PC-3 (cell line): ENCODE data around the gene FKBP2. TPM values are rescaled to one million over a fixed set of nuclear protein-coding genes. Genes with fewer than 3 reads are reported as not detected.
"Not testable (repeated sequence)": the region's sequence is repeated elsewhere in the genome, so short reads cannot be mapped to it uniquely, and the experiment has no call there.

Source experiments
- ATAC-seq: fragments of 200-7000 bp; cut with Tn5 transposase; 2 replicates; pipeline ENCODE4 v1.9.1; 2020; ENCODE audit warnings: mild to moderate bottlenecking, moderate library complexity
- BruUV-seq: library from RNA; stranded (reverse); fragments of 400-500 nt; replicated peaks from 2 replicates; lab custom pipeline; 2021; lab: Mats Ljungman, UMichigan
- CTCF ChIA-PET: fragments of 300-600 bp; sonication (Branson Sonifier 250); formaldehyde crosslinking; loops from one replicate; lab custom pipeline; 2022; ENCODE audit warnings: antibody characterized with exemption; lab: Charles Lee
- POLR2A ChIA-PET: fragments of 300-600 bp; sonication (Branson Sonifier 250); formaldehyde crosslinking; loops from one replicate; lab custom pipeline; 2022; ENCODE audit warnings: antibody characterized with exemption; ENCODE audit not compliant: unreplicated experiment; lab: Charles Lee
- DNase-seq: peaks from one replicate; pipeline ENCODE4 v3.0.0-alpha.2; 2015
- H2AFZ ChIP-seq: fragments of 300-600 bp; sonication (generic); 2 replicates; pipeline ENCODE4 v1.6.0; 2016; ENCODE audit warnings: antibody characterized with exemption, low read length
- H3F3A ChIP-seq: fragments of 300-600 bp; sonication (generic); one replicate; pipeline ENCODE4 v1.6.0; 2017; ENCODE audit warnings: antibody characterized with exemption, low read length, control low read depth, mild to moderate bottlenecking; ENCODE audit not compliant: unreplicated experiment
- H3K27ac ChIP-seq: fragments of 300-600 bp; sonication (generic); 2 replicates; pipeline ENCODE4 v1.5.1; 2016; ENCODE audit warnings: mild to moderate bottlenecking, low read length
- H3K27me3 ChIP-seq: fragments of 300-600 bp; sonication (generic); 2 replicates; pipeline ENCODE4 v1.6.1; 2016; ENCODE audit warnings: low read length, mixed read lengths
- H3K36me3 ChIP-seq: fragments of 300-600 bp; sonication (generic); 2 replicates; pipeline ENCODE4 v1.6.1; 2016; ENCODE audit warnings: low read depth, mixed run types, low read length, mixed read lengths
- H3K4me1 ChIP-seq: fragments of 300-600 bp; sonication (generic); 2 replicates; pipeline ENCODE4 v1.5.1; 2016; ENCODE audit warnings: low read length; ENCODE audit not compliant: insufficient read depth
- H3K4me2 ChIP-seq: fragments of 300-600 bp; sonication (generic); 2 replicates; pipeline ENCODE4 v1.6.0; 2016; ENCODE audit warnings: low read length
- H3K4me3 ChIP-seq: fragments of 300-600 bp; sonication (generic); 2 replicates; pipeline ENCODE4 v1.5.1; 2016; ENCODE audit warnings: mild to moderate bottlenecking, low read length, mixed read lengths
- H3K79me2 ChIP-seq: fragments of 300-600 bp; sonication (generic); 2 replicates; pipeline ENCODE4 v1.6.1; 2017; ENCODE audit warnings: low read length, mixed read lengths
- H3K9ac ChIP-seq: fragments of 300-600 bp; sonication (generic); 2 replicates; pipeline ENCODE4 v1.6.0; 2016; ENCODE audit warnings: mild to moderate bottlenecking, low read length
- H3K9me2 ChIP-seq: fragments of 300-600 bp; sonication (generic); replicated peaks from 2 replicates; pipeline ENCODE4 v1.6.1; 2016; ENCODE audit warnings: mixed run types, low read length, mixed read lengths
- H3K9me3 ChIP-seq: fragments of 300-600 bp; sonication (generic); 2 replicates; pipeline ENCODE4 v1.6.1; 2016; ENCODE audit warnings: low read length, mixed read lengths
- H4K20me1 ChIP-seq: fragments of 300-600 bp; sonication (generic); 2 replicates; pipeline ENCODE4 v1.6.1; 2016; ENCODE audit warnings: low read length, mixed read lengths
- EZH2 ChIP-seq: fragments of 300-600 bp; sonication (generic); IDR thresholded peaks from one replicate; pipeline ENCODE4 v1.6.1; 2017; ENCODE audit warnings: antibody characterized with exemption, mild to moderate bottlenecking, low read length; ENCODE audit not compliant: unreplicated experiment
- EZH2phosphoT487 ChIP-seq: fragments of 300-600 bp; sonication (generic); IDR thresholded peaks from 2 replicates; pipeline ENCODE4 v1.6.1; 2018; ENCODE audit warnings: mild to moderate bottlenecking, antibody characterized with exemption, low read length, borderline replicate concordance
- intact Hi-C: fragments of 100-400 bp; cut with micrococcal nuclease; formaldehyde crosslinking; loops from 2 replicates; pipeline ENCODE4 v1.9.0; 2023
- total RNA-seq: library from RNA; depleted of rRNA; stranded (reverse); fragments of >200 nt; gene quantifications from 2 replicates; pipeline ENCODE4 v1.2.3, GENCODE V29; 2014
- TF ChIP-seq, protein P1 (sequence below): fragments of 300-600 bp; sonication (generic); conservative IDR thresholded peaks from 2 replicates; pipeline ENCODE4 v1.5.1; 2017; ENCODE audit warnings: antibody characterized with exemption, low read depth, mild to moderate bottlenecking, low read length

Gene FKBP2
- total RNA-seq, 1 experiment from 2014 or later = 215 TPM

DNA sequence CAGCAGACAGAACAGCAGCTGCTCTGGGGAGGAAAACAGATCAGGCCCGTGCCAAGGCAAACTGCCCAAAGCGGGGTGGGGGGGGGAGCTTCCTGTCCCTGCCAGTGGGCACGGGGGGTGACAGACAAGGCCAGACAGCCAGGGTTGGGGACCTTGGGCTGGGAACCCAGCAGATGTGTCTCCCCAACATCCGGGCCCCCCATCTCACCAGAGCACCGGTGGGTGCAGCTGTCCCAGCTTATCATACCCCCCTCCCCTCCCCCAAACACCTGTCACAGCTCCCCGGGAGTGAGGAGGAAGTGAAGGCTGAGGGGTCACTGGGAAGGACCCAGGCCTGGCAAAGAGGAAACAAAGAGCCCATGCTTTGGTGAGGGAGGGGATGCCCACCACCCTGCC, 4.5 kb downstream of the FKBP2 start:
- Histone ChIP-seq H3K27ac (peak overlapping the region; percentile 94), H3K9me2 (no peaks in the 10 kb centered on the region), H3K9ac (peak overlapping the region; percentile 93), H3K4me1 (peaks cover 47% of the 10 kb centered on the region), H3K27me3 (no peaks in the 10 kb centered on the region), H3K36me3 (peaks cover 14% of the 10 kb centered on the region; the same call in 1 of the 2 replicates), H3K4me2 (peak overlapping the region; percentile 94), H3F3A (peaks cover 3% of the 10 kb centered on the region), H3K9me3 (no peaks in the 10 kb centered on the region), H3K79me2 (peaks cover 48% of the 10 kb centered on the region), H4K20me1 (peaks cover 8% of the 10 kb centered on the region; the same call in 1 of the 2 replicates), H3K4me3 (peak overlapping the region; percentile 80), H2AFZ (no peak overlapping the region)
- DNase-seq (peak; percentile 55), ATAC-seq (peak; percentile 0; the same call in 1 of the 2 replicates)
- POLR2A ChIA-PET = interaction anchor here (0.7 to 2.6 kb wide), 6 partner anchors 8 to 1670 kb away, joined by 5 to 18 read pairs (median 11); partner anchors contain the start of genes NUDT22 and STIP1
- CTCF ChIA-PET = interaction anchor here (1.0 to 1.3 kb wide), 2 partner anchors 8 to 41 kb away, joined by 3 read pairs; no protein-coding TSS in a partner anchor
- intact Hi-C loops = no loop called here
- TF ChIP-seq, protein P1, sequence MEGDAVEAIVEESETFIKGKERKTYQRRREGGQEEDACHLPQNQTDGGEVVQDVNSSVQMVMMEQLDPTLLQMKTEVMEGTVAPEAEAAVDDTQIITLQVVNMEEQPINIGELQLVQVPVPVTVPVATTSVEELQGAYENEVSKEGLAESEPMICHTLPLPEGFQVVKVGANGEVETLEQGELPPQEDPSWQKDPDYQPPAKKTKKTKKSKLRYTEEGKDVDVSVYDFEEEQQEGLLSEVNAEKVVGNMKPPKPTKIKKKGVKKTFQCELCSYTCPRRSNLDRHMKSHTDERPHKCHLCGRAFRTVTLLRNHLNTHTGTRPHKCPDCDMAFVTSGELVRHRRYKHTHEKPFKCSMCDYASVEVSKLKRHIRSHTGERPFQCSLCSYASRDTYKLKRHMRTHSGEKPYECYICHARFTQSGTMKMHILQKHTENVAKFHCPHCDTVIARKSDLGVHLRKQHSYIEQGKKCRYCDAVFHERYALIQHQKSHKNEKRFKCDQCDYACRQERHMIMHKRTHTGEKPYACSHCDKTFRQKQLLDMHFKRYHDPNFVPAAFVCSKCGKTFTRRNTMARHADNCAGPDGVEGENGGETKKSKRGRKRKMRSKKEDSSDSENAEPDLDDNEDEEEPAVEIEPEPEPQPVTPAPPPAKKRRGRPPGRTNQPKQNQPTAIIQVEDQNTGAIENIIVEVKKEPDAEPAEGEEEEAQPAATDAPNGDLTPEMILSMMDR = no peak
- no peak for TF ChIP-seq EZH2phosphoT487
- TF ChIP-seq EZH2 = no peak
- BruUV-seq = no TSS peak

DNA sequence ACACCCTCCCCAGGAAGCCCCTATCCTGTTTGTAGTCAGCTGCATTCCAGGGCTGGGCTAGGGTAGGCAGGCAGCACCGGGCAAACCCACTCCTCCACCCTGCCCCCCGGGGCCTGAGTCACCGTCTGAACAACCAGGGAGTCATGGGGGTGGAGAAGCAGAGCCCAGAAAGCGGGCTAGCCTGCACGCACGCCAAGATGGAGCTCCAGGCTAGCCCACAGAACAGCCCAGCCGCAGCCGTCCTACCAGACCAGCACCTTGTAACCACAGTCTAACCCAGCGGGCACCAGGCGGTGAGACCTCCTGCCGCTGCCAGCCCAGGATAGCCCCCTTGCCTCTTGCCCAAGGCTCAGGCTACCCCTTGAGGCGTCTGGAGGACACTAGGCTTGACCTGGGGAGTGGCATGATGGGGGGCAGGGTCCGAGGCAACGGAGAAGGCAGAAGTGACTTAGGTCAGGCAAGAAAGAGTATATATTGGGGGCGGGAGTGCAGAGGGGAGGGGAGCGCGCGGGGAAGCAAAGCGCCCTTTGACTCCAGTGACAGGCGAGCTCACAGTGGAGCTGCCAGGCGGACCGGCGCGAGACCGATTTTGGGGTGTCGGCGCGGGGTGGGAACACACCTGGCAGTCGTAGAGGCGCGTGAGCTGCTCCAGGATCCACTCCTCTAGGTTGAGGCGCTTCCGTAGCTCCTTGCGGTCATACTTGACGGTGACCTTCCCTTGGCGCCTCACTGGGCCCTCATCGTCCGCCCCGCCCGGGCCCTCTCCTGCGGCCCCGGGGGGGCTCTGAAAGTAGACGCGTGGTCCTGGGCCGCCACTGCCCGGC, 5.1 kb downstream of the FKBP2 start:
- intact Hi-C loops = loop anchor here (2.0 kb wide), 2 partner anchors 25 to 55 kb away; partner anchors contain the start of gene CATSPERZ
- DNase-seq = peak; percentile 99
- TSS peak; percentile 47 for BruUV-seq

DNA sequence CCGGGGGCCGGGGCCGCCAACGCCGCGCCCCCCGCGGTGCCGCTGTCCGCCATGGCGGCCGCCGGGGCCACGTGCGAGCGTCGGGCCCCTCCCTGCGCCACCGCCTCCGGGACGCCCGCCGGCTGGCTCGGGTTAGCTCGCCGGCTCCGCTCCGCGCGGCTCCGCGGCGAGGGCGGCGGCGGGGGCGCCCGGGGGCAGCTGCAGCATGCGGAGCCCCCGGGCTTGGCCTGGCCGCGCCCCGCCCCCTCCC, 5.7 kb downstream of the FKBP2 start:
- not testable (repeated sequence) for H3K9me2 ChIP-seq, H3K4me2 ChIP-seq, H3K9me3 ChIP-seq, H2AFZ ChIP-seq, DNase-seq, H4K20me1 ChIP-seq, H3K27me3 ChIP-seq, BruUV-seq, H3F3A ChIP-seq
- Histone ChIP-seq H3K4me1 (peaks cover 50% of the 10 kb centered on the region), H3K27ac (peak overlapping the region; percentile 94), H3K4me3 (peak overlapping the region; percentile 80; the same call in 1 of the 2 replicates), H3K9ac (peak overlapping the region; percentile 93), H3K79me2 (peaks cover 49% of the 10 kb centered on the region), H3K36me3 (peaks cover 14% of the 10 kb centered on the region; the same call in 1 of the 2 replicates)
- POLR2A ChIA-PET = interaction anchor here (2.6 kb wide), 1 partner anchor 9 kb away, joined by 12 read pairs; no protein-coding TSS in a partner anchor
- intact Hi-C loops = loop anchor here (2.0 kb wide), 2 partner anchors 24 to 54 kb away; partner anchors contain the start of gene CATSPERZ
- CTCF ChIA-PET = interaction anchor here (0.9 kb wide), 1 partner anchor 54 kb away, joined by 3 read pairs; no protein-coding TSS in a partner anchor
- peak; percentile 1 for ATAC-seq

More for the DNA sequence above, 5.1 kb downstream of the FKBP2 start:
- CTCF ChIA-PET = interaction anchor here (0.7 to 1.3 kb wide), 4 partner anchors 8 to 72 kb away, joined by 3 read pairs; partner anchors contain the start of gene PRDX5
- Histone ChIP-seq H2AFZ (no peak overlapping the region), H3K36me3 (peaks cover 14% of the 10 kb centered on the region; the same call in 1 of the 2 replicates), H3K4me1 (peaks cover 49% of the 10 kb centered on the region), H3K4me2 (peak overlapping the region; percentile 94), H3F3A (no peaks in the 10 kb centered on the region), H3K27me3 (no peaks in the 10 kb centered on the region), H3K9me2 (no peaks in the 10 kb centered on the region), H3K9ac (peak overlapping the region; percentile 93), H3K4me3 (peak overlapping the region; percentile 80), H3K79me2 (peaks cover 48% of the 10 kb centered on the region), H3K27ac (peak overlapping the region; percentile 94), H3K9me3 (no peaks in the 10 kb centered on the region), H4K20me1 (peaks cover 8% of the 10 kb centered on the region; the same call in 1 of the 2 replicates)
- TF ChIP-seq, protein P1 = no peak
- TF ChIP-seq EZH2phosphoT487 (no peak), EZH2 (no peak)
- ATAC-seq = peak; percentile 36
- POLR2A ChIA-PET = interaction anchor here (0.6 to 2.6 kb wide), 7 partner anchors 8 to 1581 kb away, joined by 3 to 18 read pairs (median 5); partner anchors contain the start of genes NUDT22 and STIP1
